Activated CD8-positive, alpha-beta memory T cell treated with anti-CD3 and anti-CD28 coated beads, Interleukin-2, amount 50 U/mL, for 24 hours (primary cell): ENCODE data around the gene RRAS.

Source experiments
- DNase-seq: peaks from one replicate; pipeline ENCODE4 v3.0.0-alpha.2; 2020; ENCODE audit errors: extremely low read depth

RRAS gene

GRCh38 chr19:49677231-49677900 lies 37.4 kb upstream of the RRAS start, which contains the start of gene PRMT1:
Gene PRMT1 (plus strand): TSS chr19:49677271. CDS start chr19:49677281, 10 bp downstream.
- no peak for DNase-seq

DNA sequence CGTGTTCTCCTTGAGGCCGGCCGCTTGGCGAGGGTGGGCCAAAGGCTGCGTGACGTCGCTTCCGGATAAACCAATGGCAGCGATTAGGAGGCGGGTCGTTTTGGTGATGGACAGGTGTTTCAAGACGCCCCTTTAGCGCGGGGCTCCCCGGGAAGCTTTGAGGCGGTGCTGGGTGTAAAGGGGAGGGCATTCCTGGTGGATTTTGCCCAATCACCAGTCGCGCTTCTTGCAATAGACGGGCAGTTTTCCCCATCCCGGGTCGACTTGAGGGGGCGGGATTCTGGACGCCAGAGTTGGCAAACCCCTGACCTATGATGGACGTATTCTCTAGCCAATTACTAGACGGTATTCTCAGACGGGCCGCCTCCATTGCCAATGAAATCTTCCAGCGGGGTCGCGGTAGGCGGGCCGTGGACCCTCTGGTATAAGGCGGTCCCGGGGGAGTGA lies 36.9 kb upstream of the RRAS start:
- DNase-seq, result peak; percentile 98

DNA sequence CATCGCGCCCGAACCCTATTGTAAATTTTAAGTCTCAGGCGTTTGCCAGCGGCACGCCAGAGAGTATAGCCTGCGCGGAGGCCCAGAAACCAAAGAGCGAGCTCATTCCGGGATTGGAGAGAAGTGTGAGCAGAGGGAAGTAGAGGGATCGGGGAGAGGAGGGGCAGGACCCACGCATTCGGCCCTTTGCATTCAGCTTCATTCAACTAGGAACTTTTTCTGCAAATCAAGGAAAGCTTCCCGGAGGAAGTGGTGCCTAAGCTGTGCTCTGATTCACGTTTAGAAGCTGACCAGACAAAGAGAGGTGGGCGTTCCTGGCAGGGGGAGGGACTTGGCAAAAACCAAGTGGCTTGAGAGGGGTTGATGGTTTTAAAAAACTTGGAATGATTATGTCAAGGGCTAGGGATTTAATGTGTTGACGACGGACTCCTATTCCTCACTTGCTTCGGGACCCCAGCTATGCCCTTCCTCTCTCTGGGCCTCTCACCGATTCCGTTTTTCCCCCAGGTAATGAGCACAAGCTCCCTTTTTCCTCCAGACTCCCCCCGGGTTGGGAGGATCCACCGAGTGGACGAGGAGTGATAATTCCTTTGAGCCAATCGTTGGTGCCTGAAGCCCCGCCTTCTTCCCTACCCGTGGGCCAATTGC lies 36.3 kb upstream of the RRAS start:
- DNase-seq, result no peak

DNA sequence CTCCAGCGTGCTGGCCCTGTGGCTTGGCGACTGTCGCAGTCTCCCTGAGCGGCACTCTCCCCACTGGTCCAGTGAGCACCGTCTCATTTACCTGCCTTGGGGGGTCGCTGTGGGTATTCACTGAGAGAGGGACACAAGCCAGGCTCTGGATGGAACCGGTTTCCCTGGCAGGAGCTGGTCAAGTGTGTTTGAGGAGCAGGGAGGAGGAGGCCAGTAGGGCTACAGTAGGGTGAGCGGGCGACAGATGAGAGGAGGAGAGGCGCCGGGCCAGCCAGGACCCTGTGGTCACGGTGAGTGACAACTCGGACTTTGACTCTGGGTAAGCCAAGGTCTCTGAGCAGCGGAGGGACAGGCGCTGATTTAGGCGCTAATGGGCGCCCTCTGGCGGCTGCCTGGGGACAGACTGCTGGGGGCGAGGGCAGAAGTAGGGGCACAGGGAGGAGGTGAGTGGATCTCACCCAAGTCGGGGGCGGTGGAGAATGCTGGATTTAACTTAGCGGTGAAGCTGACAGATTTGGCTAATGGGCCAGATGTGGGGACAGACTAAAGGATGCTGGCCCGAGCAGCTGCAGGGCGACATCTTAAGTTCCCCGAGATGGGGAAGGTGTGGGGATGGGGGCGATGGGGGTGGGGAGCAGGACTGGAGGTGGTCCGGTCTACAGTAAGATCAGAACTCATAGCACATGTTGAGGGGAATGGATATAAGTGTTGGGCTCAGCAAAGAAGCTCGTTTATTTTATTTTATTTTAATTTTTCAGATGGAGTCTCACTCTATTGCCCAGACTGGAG lies 32.4 kb upstream of the RRAS start:
- no peak for DNase-seq

GRCh38 chr19:49669516-49669915 lies 29.6 kb upstream of the RRAS start:
- DNase-seq, result no peak

DNA sequence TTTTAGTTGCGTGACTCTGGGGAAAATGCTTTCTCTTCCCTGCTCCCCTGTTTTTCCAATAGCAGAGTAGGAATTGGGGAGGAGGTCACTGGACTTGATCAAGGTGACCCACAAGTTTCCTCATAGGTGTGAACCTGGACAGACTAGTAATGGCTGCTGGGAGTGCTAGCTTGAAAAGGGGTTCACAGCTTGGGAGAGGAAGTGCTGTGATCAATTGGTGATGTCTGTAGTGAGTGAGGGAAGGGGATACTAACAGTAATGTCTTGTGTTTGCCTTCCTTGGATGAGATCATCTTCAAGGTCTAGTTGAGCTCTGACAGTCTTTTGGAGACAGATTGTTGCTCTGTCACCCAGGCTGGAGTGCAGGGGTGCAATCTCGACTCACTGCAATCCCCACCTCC lies 27.5 kb upstream of the RRAS start:
- DNase-seq, result no peak

DNA sequence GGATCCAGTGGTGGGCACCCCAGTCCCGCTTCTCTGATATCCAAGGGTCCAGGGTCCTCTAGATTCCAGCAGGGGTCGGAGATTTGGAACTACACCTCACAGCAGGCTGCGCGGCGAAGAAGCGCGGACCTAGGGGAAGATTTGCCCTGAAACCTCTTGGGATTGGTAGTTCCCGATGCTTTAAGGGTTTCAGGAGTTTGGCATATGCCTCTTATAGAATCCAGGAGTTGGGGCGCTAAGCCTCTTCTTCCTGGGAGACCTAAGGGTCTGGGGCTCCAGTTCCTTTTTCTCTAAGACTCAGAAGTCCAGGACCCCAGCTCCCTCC lies 26.1 kb upstream of the RRAS start:
- DNase-seq, result no peak

DNA sequence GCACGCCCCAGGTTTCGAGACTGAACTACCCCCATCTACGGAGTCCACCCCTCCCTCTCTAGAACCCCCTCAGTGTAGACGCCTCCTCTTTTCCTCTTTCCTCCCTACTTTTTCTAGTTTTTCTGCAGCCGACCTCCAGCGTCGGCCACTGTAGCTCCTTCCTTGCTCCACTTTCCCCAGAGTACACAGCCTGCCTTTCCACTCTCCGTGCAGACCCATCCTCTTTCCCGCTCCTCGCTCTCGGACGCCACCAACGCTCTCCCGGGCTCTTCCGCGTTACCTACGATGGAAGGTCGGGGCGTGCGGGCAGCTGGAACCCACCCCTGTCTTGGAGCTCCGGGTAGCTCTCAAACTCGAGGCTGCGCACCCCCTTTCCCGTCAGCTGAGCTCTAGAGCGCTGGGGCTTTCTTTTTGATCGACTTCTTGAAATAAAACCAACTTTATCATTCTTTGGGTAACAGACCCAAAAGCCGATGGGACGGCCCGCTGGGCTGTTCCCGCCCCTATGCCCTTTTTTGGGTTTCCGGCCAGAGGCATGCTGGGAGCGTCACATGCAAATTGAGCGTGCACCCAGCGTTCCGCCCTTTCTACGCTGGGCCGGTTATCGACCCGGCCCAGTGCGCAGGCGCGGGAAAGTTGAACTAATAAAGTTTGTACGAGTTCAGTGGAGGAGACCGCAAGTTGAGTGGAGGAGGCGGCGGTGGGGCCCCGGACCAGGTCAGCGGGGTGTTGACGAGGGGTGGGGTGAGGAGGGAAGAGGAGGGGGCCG lies 25.6 kb upstream of the RRAS start, which contains the start of the genes BCL2L12 and IRF3:
Gene BCL2L12 (plus strand): TSS at position 583 of the 769 bp plus-strand sequence. CDS start 760 bp downstream, outside the sequence.
Gene IRF3 (minus strand): TSS at position 507 of the 769 bp plus-strand sequence. CDS start 1,019 bp downstream, outside the sequence.
- peak; percentile 98 for DNase-seq

DNA sequence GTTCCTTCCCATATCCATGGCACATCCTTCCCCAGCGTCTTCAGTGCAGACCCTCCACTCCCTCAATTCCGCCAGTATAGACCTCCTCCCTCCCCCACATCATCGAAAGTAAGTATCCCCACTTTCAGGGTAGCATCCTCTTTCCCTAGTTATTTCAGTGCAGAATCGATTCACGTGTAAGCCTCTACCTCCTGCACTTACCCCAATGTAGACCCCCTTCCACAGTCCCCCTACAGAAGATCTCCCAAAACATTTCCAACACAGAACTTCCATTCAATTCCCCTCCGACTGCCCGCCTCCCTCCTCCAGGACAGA lies 25.1 kb upstream of the RRAS start:
- no peak for DNase-seq

DNA sequence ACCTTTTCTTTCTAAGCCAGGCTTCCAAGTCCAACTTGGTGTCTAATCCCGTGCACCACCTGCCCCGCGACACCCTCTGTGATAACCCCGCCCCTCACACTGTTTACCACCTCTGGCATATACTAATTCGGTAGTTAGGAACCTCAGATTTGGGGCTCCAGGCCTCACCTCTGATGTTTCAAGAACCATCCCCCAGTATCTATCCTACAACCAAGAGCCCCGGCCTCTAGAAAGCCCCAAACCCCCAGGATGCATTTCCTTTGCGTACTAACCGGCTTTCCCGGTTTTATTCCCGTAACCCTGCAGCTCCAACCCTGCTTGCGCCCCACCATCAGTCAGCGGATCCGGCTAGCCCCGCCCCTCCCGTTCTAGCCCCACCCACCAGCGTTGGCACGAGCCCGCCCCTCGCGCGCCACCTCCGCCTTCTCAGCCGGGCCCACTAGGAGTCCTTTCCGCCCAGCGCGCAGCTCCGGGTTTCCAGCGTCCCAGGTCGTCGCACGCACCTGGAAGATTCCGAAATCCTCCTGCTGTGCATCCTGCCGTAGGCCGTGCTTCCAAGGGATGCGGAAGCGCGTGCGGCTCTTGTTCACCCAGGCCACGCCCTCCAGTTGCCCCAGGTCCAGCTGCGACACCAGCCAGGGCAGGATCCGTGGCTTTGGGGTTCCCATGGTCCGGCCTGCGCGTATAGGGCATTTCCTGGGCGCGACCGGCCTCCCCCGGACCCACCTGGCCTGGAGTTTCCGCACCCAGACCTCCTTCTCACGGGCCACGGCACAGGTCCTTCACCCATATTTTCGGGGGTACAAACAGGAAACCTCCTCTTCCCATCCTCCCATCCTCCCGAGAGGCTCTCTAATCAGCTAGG lies 24.5 kb upstream of the RRAS start:
- DNase-seq, result peak; percentile 75

GRCh38 chr19:49663224-49663623 lies 23.3 kb upstream of the RRAS start:
- DNase-seq, result no peak

DNA sequence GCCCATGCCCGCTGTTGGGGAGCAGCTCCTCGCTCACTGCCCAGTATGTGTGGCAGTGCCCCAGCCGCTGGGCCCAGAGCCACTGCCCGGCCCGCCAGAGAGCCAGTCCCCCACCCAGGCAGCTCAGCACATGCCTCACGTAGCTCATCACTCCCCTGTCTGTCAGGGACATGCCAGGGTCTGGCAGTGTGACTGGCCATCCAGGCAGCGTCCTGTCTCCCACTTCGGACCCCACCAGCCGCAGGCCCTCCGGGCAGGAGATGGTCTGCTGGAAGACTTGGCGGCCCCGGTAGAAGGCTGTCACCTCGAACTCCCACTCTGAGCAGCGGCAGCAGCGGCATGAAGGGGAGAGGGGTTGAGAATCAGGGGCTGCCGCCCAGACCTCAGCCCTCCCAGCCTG lies 22.1 kb upstream of the RRAS start:
- DNase-seq, result no peak

- DNase-seq, result no peak
Observed at GRCh38 chr19:49660338-49660961, 20.5 kb upstream of the RRAS start.

DNA sequence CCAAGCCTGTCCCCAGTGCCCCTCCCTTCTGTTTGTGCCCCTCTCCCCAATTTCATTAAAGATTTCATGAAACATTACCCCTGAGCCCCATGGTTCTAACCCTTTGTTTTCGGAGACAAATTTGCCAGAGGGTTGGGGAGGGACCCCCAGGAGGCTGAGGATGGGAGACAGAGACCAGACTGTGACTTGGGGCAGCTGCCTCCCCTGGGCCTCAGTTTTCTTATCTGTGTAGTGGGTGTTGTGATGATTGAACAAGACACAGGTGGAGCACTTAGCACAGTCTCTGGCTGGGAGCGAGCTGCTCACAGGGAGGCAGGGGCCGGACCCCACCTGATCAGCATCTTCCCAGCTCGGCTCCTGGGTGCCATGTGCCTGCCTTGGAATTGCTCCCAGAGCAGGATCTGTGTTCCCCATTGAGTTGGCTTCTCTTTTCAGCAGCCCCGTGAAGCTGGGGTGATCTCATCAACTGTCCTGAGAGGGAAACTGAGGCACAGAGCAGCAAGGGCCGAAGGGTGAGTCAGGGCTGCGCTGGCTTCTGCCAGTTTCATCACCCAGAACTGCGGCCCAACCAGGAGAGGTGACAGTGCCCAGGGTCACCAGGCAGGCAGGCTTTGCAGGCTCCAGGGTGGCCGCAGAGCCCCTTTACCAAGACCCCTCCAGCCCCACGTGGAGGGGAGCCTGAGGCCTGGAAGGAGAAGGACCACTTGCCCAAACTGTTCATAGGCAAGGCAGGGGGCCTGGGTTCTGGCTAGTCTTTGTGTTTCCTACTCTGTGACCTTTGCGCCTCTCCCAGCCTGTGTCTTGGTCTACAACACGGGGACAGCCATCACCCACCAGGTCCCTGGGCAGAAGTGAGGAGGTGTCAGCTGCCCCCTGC lies 18.9 kb upstream of the RRAS start:
- DNase-seq, result no peak

DNA sequence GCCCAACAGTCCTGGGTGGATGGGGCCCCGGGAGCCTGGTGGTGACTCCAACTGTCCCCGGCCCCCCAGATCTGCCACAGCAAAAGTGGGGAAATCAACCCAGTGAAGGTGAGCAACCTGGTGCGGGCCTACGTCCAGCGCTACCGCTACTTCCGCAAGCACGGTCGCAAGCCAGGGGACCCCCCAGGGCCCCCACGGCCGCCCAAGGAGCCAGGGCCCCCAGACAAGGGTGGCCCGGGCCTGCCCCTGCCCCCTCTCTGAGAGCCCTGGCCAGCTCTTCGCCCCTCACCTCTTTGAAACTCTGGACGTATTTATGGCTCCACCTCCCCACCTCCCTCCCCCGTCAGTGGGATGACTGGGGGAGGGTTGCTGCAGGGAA lies 18.2 kb upstream of the RRAS start:
- no peak for DNase-seq

GRCh38 chr19:49657493-49658138 lies 17.7 kb upstream of the RRAS start:
- DNase-seq, result no peak

GRCh38 chr19:49656456-49657109 lies 16.6 kb upstream of the RRAS start:
- no peak for DNase-seq
